Measurements from ENCODE around the gene CYP4F3. TPM values are rescaled to one million over a fixed set of nuclear protein-coding genes. Genes with fewer than 3 reads are reported as not detected.
A peak's percentile ranks its signal among the peaks of the same experiment; 100 is the strongest.

Gene CYP4F3
- total and polyA plus RNA-seq, 4 donors: 0.71 to 0.90 TPM; not detected in 2

DNA sequence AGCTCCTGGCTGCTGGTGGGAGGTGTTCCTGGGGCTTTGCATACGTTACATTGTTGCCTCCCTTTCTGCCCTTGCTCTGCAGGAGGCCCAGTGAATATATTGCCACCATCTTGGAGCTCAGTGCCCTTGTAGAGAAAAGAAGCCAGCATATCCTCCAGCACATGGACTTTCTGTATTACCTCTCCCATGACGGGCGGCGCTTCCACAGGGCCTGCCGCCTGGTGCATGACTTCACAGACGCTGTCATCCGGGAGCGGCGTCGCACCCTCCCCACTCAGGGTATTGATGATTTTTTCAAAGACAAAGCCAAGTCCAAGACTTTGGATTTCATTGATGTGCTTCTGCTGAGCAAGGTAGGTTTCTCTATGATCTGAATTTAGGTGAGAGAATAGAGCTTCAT is 42.7 kb downstream of the CYP4F3 start:
- Histone ChIP-seq H3K36me3 (ENCODE audit: control insufficient read depth in 1 of 2, insufficient read depth in 2 of 2, low read length in 1 of 2) (no peaks in the 10 kb centered on the region), H3K4me3 (ENCODE audit: low read length in 2 of 2) (no peak overlapping the region), H3K4me1 (ENCODE audit: control insufficient read depth in 1 of 2, insufficient read depth in 2 of 2, low read length in 2 of 2) (no peaks in the 10 kb centered on the region), H3K27me3 (ENCODE audit: control insufficient read depth in 1 of 2, insufficient read depth in 2 of 2, low read length in 1 of 2) (peaks cover 0 to 2% of the 10 kb centered on the region in 2 donors), H3K27ac (ENCODE audit: low read depth in 1 of 2, low read length in 2 of 2) (no peak overlapping the region), H3K9me3 (ENCODE audit: control insufficient read depth, low read length) (peaks cover 9% of the 10 kb centered on the region)
- ATAC-seq (ENCODE audit: low FRiP score) (no peak), DNase-seq (no peak)
- intact Hi-C loops (cut with DNase I): no loop called here
- 73 to 74% methylated on average over 10 of the region's 10 CpGs for WGBS, 2 donors

DNA sequence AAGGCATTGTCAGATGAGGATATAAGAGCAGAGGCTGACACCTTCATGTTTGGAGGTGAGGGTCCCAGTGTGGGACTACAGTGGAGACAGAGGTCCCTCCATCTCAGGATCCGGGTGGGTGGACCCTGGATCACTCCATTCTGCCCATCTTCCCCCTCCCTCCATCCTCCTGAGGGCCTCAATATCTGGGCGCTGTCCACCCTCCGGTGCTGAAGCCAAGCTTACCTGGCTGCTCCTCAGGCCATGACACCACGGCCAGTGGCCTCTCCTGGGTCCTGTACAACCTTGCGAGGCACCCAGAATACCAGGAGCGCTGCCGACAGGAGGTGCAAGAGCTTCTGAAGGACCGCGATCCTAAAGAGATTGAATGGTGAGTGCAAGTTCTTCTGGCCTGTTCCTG is 44.1 kb downstream of the CYP4F3 start:
- no peak for ATAC-seq (ENCODE audit: low FRiP score)
- Histone ChIP-seq H3K36me3 (ENCODE audit: control insufficient read depth in 1 of 2, insufficient read depth in 2 of 2, low read length in 1 of 2) (no peaks in the 10 kb centered on the region), H3K4me1 (ENCODE audit: control insufficient read depth in 1 of 2, insufficient read depth in 2 of 2, low read length in 2 of 2) (no peaks in the 10 kb centered on the region), H3K9me3 (ENCODE audit: control insufficient read depth, low read length) (peaks cover 9% of the 10 kb centered on the region), H3K27ac (ENCODE audit: low read depth in 1 of 2, low read length in 2 of 2) (no peak overlapping the region), H3K4me3 (ENCODE audit: low read length in 2 of 2) (no peak overlapping the region), H3K27me3 (ENCODE audit: control insufficient read depth in 1 of 2, insufficient read depth in 2 of 2, low read length in 1 of 2) (peaks cover 0 to under 1% of the 10 kb centered on the region in 2 donors)
- intact Hi-C loops (cut with DNase I): no loop called here
- no peak for DNase-seq
- 24 to 25% methylated on average over 9 of the region's 9 CpGs for WGBS, 2 donors

DNA sequence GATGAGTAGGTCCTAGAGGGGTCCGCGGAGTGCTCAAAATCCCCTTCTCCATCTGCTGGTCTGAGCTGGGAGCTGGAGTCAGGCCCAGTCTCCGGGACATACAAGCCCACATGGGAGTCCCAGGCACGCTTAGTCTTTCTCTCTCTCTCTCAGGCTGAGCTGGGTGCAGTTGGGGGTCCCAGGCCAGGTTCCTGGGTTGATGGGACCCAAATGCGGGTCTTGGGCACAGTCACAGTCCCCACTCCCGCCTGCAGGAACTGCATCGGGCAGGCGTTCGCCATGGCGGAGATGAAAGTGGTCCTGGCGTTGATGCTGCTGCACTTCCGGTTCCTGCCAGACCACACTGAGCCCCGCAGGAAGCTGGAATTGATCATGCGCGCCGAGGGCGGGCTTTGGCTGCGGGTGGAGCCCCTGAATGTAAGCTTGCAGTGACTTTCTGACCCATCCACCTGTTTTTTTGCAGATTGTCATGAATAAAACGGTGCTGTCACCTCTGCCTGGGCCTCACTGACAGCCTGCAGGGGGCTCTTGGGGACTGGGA is 56.0 kb downstream of the CYP4F3 start:
- intact Hi-C loops (cut with DNase I): no loop called here
- DNase-seq (no peak), ATAC-seq (ENCODE audit: low FRiP score) (no peak)
- Histone ChIP-seq H3K4me3 (ENCODE audit: low read length in 2 of 2) (no peak overlapping the region), H3K9me3 (ENCODE audit: control insufficient read depth, low read length) (no peaks in the 10 kb centered on the region), H3K4me1 (ENCODE audit: control insufficient read depth in 1 of 2, insufficient read depth in 2 of 2, low read length in 2 of 2) (no peaks in the 10 kb centered on the region), H3K27me3 (ENCODE audit: control insufficient read depth in 1 of 2, insufficient read depth in 2 of 2, low read length in 1 of 2) (no peaks in the 10 kb centered on the region), H3K36me3 (ENCODE audit: control insufficient read depth in 1 of 2, insufficient read depth in 2 of 2, low read length in 1 of 2) (no peaks in the 10 kb centered on the region), H3K27ac (ENCODE audit: low read depth in 1 of 2, low read length in 2 of 2) (no peak overlapping the region)
- 67 to 68% methylated on average over 19 of the region's 19 CpGs for WGBS, 2 donors

DNA sequence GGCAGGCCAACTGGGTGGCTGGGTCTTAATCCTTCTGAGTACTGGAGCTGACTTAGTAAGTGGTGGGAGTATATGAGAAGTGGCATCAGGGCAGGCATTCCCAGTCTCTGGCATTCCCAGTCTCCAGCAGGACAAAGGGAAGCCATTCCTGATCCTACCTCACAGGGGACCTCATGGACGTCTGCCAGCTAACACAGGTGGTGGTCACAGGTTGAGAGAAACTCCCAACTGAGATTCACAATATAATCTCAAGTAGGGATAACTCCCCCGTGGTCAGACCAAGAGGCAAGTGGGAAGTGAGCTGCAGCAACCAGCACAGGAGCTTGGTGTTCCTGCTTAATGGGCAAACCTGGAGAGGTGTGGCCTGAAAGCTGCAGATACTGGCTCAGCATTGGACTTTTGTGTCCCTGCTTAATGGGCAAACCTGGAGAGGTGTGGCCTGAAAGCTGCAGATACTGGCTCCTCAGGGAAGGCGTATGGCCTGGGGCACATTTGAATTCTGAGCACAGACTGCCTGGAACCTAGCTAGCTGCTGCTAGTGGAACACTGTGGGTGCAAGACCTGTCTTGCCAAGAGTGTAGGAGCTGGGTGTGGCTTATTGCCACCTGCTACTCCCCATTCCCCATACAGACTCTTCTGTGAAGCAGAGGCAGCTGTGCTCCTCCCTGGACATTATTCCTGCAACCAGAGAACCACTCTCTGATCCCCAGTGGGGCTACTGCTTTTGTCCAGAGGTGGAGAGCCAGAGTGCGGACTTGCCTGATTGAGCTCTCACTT is 61.2 kb downstream of the CYP4F3 start:
- Histone ChIP-seq H3K4me1 (ENCODE audit: control insufficient read depth in 1 of 2, insufficient read depth in 2 of 2, low read length in 2 of 2) (no peaks in the 10 kb centered on the region), H3K27ac (ENCODE audit: low read depth in 1 of 2, low read length in 2 of 2) (no peak overlapping the region), H3K4me3 (ENCODE audit: low read length in 2 of 2) (no peak overlapping the region), H3K36me3 (ENCODE audit: control insufficient read depth in 1 of 2, insufficient read depth in 2 of 2, low read length in 1 of 2) (no peaks in the 10 kb centered on the region), H3K27me3 (ENCODE audit: control insufficient read depth in 1 of 2, insufficient read depth in 2 of 2, low read length in 1 of 2) (no peaks in the 10 kb centered on the region), H3K9me3 (ENCODE audit: control insufficient read depth, low read length) (no peaks in the 10 kb centered on the region)
- intact Hi-C loops (cut with DNase I): no loop called here
- DNase-seq (no peak), ATAC-seq (ENCODE audit: low FRiP score) (no peak)
- WGBS, 2 donors: 43 to 66% methylated on average over 4 of the region's 4 CpGs

DNA sequence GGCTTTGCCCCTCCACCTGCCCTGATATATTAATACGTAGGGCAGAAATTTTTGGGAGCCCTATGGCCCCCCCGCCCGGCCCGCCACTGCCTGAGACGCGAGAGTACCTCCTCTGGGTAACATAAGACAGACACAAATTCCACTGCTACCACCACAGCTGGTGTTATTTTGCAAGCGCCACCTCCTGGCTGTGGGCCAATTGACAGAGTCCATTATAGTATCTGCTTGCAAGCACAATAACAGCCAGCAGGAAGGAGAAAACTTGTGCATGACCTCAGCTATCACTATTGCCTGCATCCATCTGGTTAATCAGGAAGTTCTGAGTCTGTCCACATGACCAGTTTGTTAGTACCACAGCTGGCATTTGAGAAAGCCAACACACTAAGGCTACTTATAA is 61.8 kb downstream of the CYP4F3 start:
- ATAC-seq (ENCODE audit: low FRiP score) (peak; percentile 38), DNase-seq (peak; percentile 80 to 88)
- H3K9me3 ChIP-seq (ENCODE audit: control insufficient read depth, low read length): no peaks in the 10 kb centered on the region
- no peaks in the 10 kb centered on the region for H3K4me1 ChIP-seq (ENCODE audit: control insufficient read depth in 1 of 2, insufficient read depth in 2 of 2, low read length in 2 of 2)
- no peaks in the 10 kb centered on the region for H3K27me3 ChIP-seq (ENCODE audit: control insufficient read depth in 1 of 2, insufficient read depth in 2 of 2, low read length in 1 of 2)
- no peak overlapping the region for H3K27ac ChIP-seq (ENCODE audit: low read depth in 1 of 2, low read length in 2 of 2)
- intact Hi-C loops (cut with DNase I): no loop called here
- 6 to 14% methylated on average over 7 of the region's 7 CpGs for WGBS, 2 donors
- no peak overlapping the region for H3K4me3 ChIP-seq (ENCODE audit: low read length in 2 of 2)
- no peaks in the 10 kb centered on the region for H3K36me3 ChIP-seq (ENCODE audit: control insufficient read depth in 1 of 2, insufficient read depth in 2 of 2, low read length in 1 of 2)

Other genes starting within 250 kb of the CYP4F3 start
- gene AKAP8L, start 221.9 kb upstream of the CYP4F3 start, total RNA-seq: 100 to 1,000 TPM in 1 of 2 donors, 10 to 100 TPM in 1; 70.8 to 106 TPM
- 100 to 1,000 TPM in 1 of 2 donors, 10 to 100 TPM in 1; 34.7 to 243 TPM for gene AKAP8L, start 221.9 kb upstream of the CYP4F3 start, polyA plus RNA-seq
- gene WIZ, start 190.9 kb upstream of the CYP4F3 start, total RNA-seq: 10 to 100 TPM; 38.0 to 41.4 TPM
- 10 to 100 TPM in 1 of 2 donors, 1 to 10 TPM in 1; 8.0 to 23.3 TPM for gene WIZ, start 190.9 kb upstream of the CYP4F3 start, polyA plus RNA-seq
- 10 to 100 TPM in 1 of 2 donors, 1 to 10 TPM in 1; 6.3 to 10.9 TPM for gene RASAL3, start 176.4 kb upstream of the CYP4F3 start, total RNA-seq
- gene RASAL3, start 176.4 kb upstream of the CYP4F3 start, polyA plus RNA-seq: 1 to 10 TPM in 1 of 2 donors, under 1 TPM in 1; 0.90 to 3.3 TPM
- not detected for gene PGLYRP2, start 161.4 kb upstream of the CYP4F3 start, total RNA-seq
- gene PGLYRP2, start 161.4 kb upstream of the CYP4F3 start, polyA plus RNA-seq: not detected
- not detected for gene CYP4F22, start 132.4 kb upstream of the CYP4F3 start, total RNA-seq
- gene CYP4F22, start 132.4 kb upstream of the CYP4F3 start, polyA plus RNA-seq: not detected
- not detected for gene CYP4F8, start 25.7 kb upstream of the CYP4F3 start, total RNA-seq
- gene CYP4F8, start 25.7 kb upstream of the CYP4F3 start, polyA plus RNA-seq: not detected
- gene CYP4F12, start 32.2 kb downstream of the CYP4F3 start, total RNA-seq: 10 to 100 TPM in 1 of 2 donors, 1 to 10 TPM in 1; 3.1 to 14.1 TPM
- 1 to 10 TPM in 1 of 2 donors, under 1 TPM in 1; 0.43 to 7.0 TPM for gene CYP4F12, start 32.2 kb downstream of the CYP4F3 start, polyA plus RNA-seq
- gene OR10H2, start 87.1 kb downstream of the CYP4F3 start, total RNA-seq: not detected
- not detected for gene OR10H2, start 87.1 kb downstream of the CYP4F3 start, polyA plus RNA-seq
- not detected for gene OR10H3, start 97.1 kb downstream of the CYP4F3 start, total RNA-seq
- not detected for gene OR10H3, start 97.1 kb downstream of the CYP4F3 start, polyA plus RNA-seq
- not detected for gene OR10H5, start 146.8 kb downstream of the CYP4F3 start, total RNA-seq
- not detected for gene OR10H5, start 146.8 kb downstream of the CYP4F3 start, polyA plus RNA-seq
- under 1 TPM in 1 of 2 donors, not detected in 1; 0.10 TPM for gene OR10H1, start 174.8 kb downstream of the CYP4F3 start, total RNA-seq
- not detected for gene OR10H1, start 174.8 kb downstream of the CYP4F3 start, polyA plus RNA-seq

Measured in aorta (tissue), 5 donors.